Tibial nerve (tissue), 4 donors: Measurements from ENCODE around the gene NT5C1A. TPM values are rescaled to one million over a fixed set of nuclear protein-coding genes. Genes with fewer than 3 reads are reported as not detected.

Source experiments
- DNase-seq, 2 donors: peaks; one replicate each; pipeline ENCODE4 v3.0.0-alpha.2; 2019; ENCODE audit warnings: low spot score in 2 of 2
- H3K27ac ChIP-seq, 4 donors: fragments of 200-600 bp; sonication (generic) in 3 of 4; one replicate each; pipeline ENCODE4 v1.5.1; 2017 to 2019; ENCODE audit warnings: mild to moderate bottlenecking in 1 of 4
- H3K27me3 ChIP-seq, 2 donors: fragments of 200-600 bp; sonication (generic) in 1 of 2; one replicate each; pipeline versions ENCODE4 v1.5.1 to v1.6.0; 2017 to 2019
- H3K36me3 ChIP-seq, 3 donors: fragments of 200-600 bp; sonication (generic); one replicate each; pipeline ENCODE4 v1.5.1; 2018 to 2019
- H3K4me1 ChIP-seq, 4 donors: fragments of 200-600 bp; sonication (generic) in 3 of 4; one replicate each; pipeline ENCODE4 v1.5.1; 2017 to 2019
- H3K4me3 ChIP-seq, 4 donors: fragments of 200-600 bp; sonication (generic) in 3 of 4; one replicate each; pipeline ENCODE4 v1.5.1; 2017 to 2019; ENCODE audit warnings: mild to moderate bottlenecking in 1 of 4, moderate library complexity in 1 of 4
- H3K9me3 ChIP-seq, 4 donors: fragments of 200-600 bp; sonication (generic) in 3 of 4; one replicate each; pipeline ENCODE4 v1.5.1; 2017 to 2019
- CTCF ChIP-seq, 5 experiments: fragments of 200-600 bp in 3 of 5; fragments of 450-650 bp in 2 of 5; sonication (generic) in 3 of 5; IDR thresholded peaks; one replicate each; pipeline ENCODE4 v1.5.1; 2016 to 2019; ENCODE audit warnings: antibody characterized with exemption in 5 of 5, mild to moderate bottlenecking in 3 of 5, moderate library complexity in 2 of 5
- EP300 ChIP-seq, 2 donors: sonication (generic); formaldehyde crosslinking; IDR thresholded peaks; one replicate each; pipeline ENCODE4 v1.6.1; 2017; ENCODE audit warnings: antibody characterized with exemption in 2 of 2, mild to moderate bottlenecking in 1 of 2
- POLR2A ChIP-seq, 2 donors: fragments of 450-650 bp; IDR thresholded peaks; one replicate each; pipeline ENCODE4 v1.6.1; 2017; ENCODE audit warnings: antibody characterized with exemption in 2 of 2, mild to moderate bottlenecking in 2 of 2, moderate library complexity in 2 of 2
- WGBS, 2 donors: methylation state at CpG; one replicate each; pipeline ENCODE4 v1.1.5; 2018; 5-methylcytosine and 5-hydroxymethylcytosine counted together
- total RNA-seq, 4 donors: library from RNA; depleted of rRNA; stranded (reverse); fragments of >200 nt; gene quantifications; one replicate each; pipeline ENCODE4 v1.1.0, GENCODE V29; 2016

NT5C1A gene
- total RNA-seq, 4 donors from 2014 or later = 2.2 TPM; not detected in 3

- 74 to 88% methylated on average over 3 of the region's 3 CpGs for WGBS, 2 donors
- H3K36me3 ChIP-seq = no peaks in the 10 kb centered on the region
These were observed 3.0 kb downstream of the NT5C1A start for GRCh38 chr1:39668894-39669293.

GRCh38 chr1:39668111-39668510 is 3.8 kb downstream of the NT5C1A start:
- no peak for DNase-seq
- Histone ChIP-seq H3K36me3 (no peaks in the 10 kb centered on the region), H3K9me3 (no peaks in the 10 kb centered on the region), H3K4me3 (no peak overlapping the region), H3K4me1 (peaks cover 0 to 20% (median 13%) of the 10 kb centered on the region in 4 donors), H3K27ac (no peak overlapping the region), H3K27me3 (peaks cover 0 to 36% of the 10 kb centered on the region in 2 donors)
- 68 to 82% methylated on average over 3 of the region's 3 CpGs for WGBS, 2 donors
- no peak for TF ChIP-seq CTCF (IDR thresholded peaks at IDR 0.05)
- TF ChIP-seq EP300 (IDR thresholded peaks at IDR 0.05) = no peak
- no peak for TF ChIP-seq POLR2A (IDR thresholded peaks at IDR 0.05)

More at GRCh38 chr1:39668894-39669293, 3.0 kb downstream of the NT5C1A start:
- TF ChIP-seq EP300 (IDR thresholded peaks at IDR 0.05) (no peak), POLR2A (IDR thresholded peaks at IDR 0.05) (no peak), CTCF (IDR thresholded peaks at IDR 0.05) (no peak)
- no peaks in the 10 kb centered on the region for H3K9me3 ChIP-seq
- no peak overlapping the region for H3K4me3 ChIP-seq
- H3K27me3 ChIP-seq = peaks cover 0 to 37% of the 10 kb centered on the region in 2 donors
- no peak overlapping the region for H3K27ac ChIP-seq
- peaks cover 0 to 20% (median 13%) of the 10 kb centered on the region in 4 donors for H3K4me1 ChIP-seq
- no peak for DNase-seq

GRCh38 chr1:39666772-39667171 is 5.1 kb downstream of the NT5C1A start:
- DNase-seq = no peak
- no peak overlapping the region for H3K4me3 ChIP-seq
- no peak for TF ChIP-seq POLR2A (IDR thresholded peaks at IDR 0.05)
- TF ChIP-seq EP300 (IDR thresholded peaks at IDR 0.05) = no peak
- peaks cover 0 to 11% (median 7%) of the 10 kb centered on the region in 4 donors for H3K4me1 ChIP-seq
- no peaks in the 10 kb centered on the region for H3K36me3 ChIP-seq
- peaks cover 0 to 23% of the 10 kb centered on the region in 2 donors for H3K27me3 ChIP-seq
- H3K27ac ChIP-seq = no peak overlapping the region
- no peaks in the 10 kb centered on the region for H3K9me3 ChIP-seq
- 89 to 94% methylated on average over 3 of the region's 3 CpGs for WGBS, 2 donors

- Histone ChIP-seq H3K4me1 (no peaks in the 10 kb centered on the region), H3K36me3 (no peaks in the 10 kb centered on the region), H3K9me3 (no peaks in the 10 kb centered on the region), H3K4me3 (no peak overlapping the region), H3K27me3 (no peaks in the 10 kb centered on the region), H3K27ac (no peak overlapping the region)
- 75 to 78% methylated on average over 8 of the region's 8 CpGs for WGBS, 2 donors
- TF ChIP-seq POLR2A (IDR thresholded peaks at IDR 0.05) (no peak), CTCF (IDR thresholded peaks at IDR 0.05) (no peak), EP300 (IDR thresholded peaks at IDR 0.05) (no peak)
- DNase-seq = no peak
These were observed 8.3 kb downstream of the NT5C1A start for GRCh38 chr1:39663559-39663958.

- H3K4me1 ChIP-seq = no peaks in the 10 kb centered on the region
- DNase-seq = no peak
- 72 to 80% methylated on average over 1 of the region's 1 CpG for WGBS, 2 donors
- no peak overlapping the region for H3K4me3 ChIP-seq
- no peaks in the 10 kb centered on the region for H3K9me3 ChIP-seq
- H3K27ac ChIP-seq = no peak overlapping the region
- no peaks in the 10 kb centered on the region for H3K27me3 ChIP-seq
- H3K36me3 ChIP-seq = no peaks in the 10 kb centered on the region
- TF ChIP-seq CTCF (IDR thresholded peaks at IDR 0.05) (no peak), POLR2A (IDR thresholded peaks at IDR 0.05) (no peak), EP300 (IDR thresholded peaks at IDR 0.05) (no peak)
These were observed 9.0 kb downstream of the NT5C1A start for GRCh38 chr1:39662861-39663260.

GRCh38 chr1:39659538-39659937 is 12.4 kb downstream of the NT5C1A start:
- H3K4me1 ChIP-seq = no peaks in the 10 kb centered on the region
- H3K9me3 ChIP-seq = no peaks in the 10 kb centered on the region
- TF ChIP-seq EP300 (IDR thresholded peaks at IDR 0.05) = no peak
- no peak for TF ChIP-seq CTCF (IDR thresholded peaks at IDR 0.05)
- TF ChIP-seq POLR2A (IDR thresholded peaks at IDR 0.05) = no peak
- H3K4me3 ChIP-seq = no peak overlapping the region
- no peak overlapping the region for H3K27ac ChIP-seq
- DNase-seq = no peak
- H3K36me3 ChIP-seq = no peaks in the 10 kb centered on the region
- 81 to 89% methylated on average over 5 of the region's 5 CpGs for WGBS, 2 donors
- no peaks in the 10 kb centered on the region for H3K27me3 ChIP-seq
